Measurements from ENCODE around the gene MAPK14.

The MAPK14 gene

DNA sequence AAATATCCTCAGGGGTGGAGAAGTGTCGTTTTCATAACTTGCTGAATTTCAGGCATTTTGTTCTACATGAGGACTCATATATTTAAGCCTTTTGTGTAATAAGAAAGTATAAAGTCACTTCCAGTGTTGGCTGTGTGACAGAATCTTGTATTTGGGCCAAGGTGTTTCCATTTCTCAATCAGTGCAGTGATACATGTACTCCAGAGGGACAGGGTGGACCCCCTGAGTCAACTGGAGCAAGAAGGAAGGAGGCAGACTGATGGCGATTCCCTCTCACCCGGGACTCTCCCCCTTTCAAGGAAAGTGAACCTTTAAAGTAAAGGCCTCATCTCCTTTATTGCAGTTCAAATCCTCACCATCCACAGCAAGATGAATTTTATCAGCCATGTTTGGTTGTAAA lies 82.4 kb downstream of the MAPK14 start:
- TF ChIP-seq SP1 (IDR thresholded peaks at IDR 0.05) (no peak), SUZ12 (IDR thresholded peaks at IDR 0.05) (no peak), NFRKB (IDR thresholded peaks at IDR 0.05) (no peak), FOXA1 (IDR thresholded peaks at IDR 0.05) (no peak), FOXK2 (IDR thresholded peaks at IDR 0.05) (no peak), HDGF (IDR thresholded peaks at IDR 0.05; ENCODE audit: borderline replicate concordance) (no peak), ZNF384 (IDR thresholded peaks at IDR 0.05) (no peak), FOXM1 (IDR thresholded peaks at IDR 0.05; ENCODE audit: borderline replicate concordance) (no peak), TARDBP (IDR thresholded peaks at IDR 0.05) (no peak), CTBP1 (IDR thresholded peaks at IDR 0.05; ENCODE audit: borderline replicate concordance) (no peak), ARNT (IDR thresholded peaks at IDR 0.05) (no peak), L3MBTL2 (conservative IDR thresholded peaks at IDR 0.05) (no peak), LEF1 (IDR thresholded peaks at IDR 0.05; ENCODE audit: borderline replicate concordance) (no peak), ELF4 (IDR thresholded peaks at IDR 0.05) (no peak), BHLHE40 (IDR thresholded peaks at IDR 0.05; ENCODE audit: borderline replicate concordance) (no peak)
- TF ChIP-seq, protein P1, sequence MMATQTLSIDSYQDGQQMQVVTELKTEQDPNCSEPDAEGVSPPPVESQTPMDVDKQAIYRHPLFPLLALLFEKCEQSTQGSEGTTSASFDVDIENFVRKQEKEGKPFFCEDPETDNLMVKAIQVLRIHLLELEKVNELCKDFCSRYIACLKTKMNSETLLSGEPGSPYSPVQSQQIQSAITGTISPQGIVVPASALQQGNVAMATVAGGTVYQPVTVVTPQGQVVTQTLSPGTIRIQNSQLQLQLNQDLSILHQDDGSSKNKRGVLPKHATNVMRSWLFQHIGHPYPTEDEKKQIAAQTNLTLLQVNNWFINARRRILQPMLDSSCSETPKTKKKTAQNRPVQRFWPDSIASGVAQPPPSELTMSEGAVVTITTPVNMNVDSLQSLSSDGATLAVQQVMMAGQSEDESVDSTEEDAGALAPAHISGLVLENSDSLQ (IDR thresholded peaks at IDR 0.05), result no peak
- DNase-seq (ENCODE audit: extremely low spot score), result no peak
- CTCF ChIA-PET, result no interaction called here
- POLR2A ChIA-PET, result no interaction called here

DNA sequence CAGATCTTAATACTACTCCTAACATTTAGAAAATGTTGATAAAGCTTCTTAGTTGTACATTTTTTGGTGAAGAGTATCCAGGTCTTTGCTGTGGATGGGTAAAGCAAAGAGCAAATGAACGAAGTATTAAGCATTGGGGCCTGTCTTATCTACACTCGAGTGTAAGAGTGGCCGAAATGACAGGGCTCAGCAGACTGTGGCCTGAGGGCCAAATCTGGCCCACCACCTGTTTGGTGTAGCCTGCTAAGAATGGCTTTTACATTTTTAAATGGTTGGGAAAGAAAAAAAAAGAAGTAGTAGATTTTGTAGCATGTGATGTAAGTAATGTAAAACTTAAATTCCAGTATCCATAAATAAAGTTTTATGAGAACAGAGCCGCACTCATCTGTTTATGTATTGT lies 83.3 kb downstream of the MAPK14 start:
- POLR2A ChIA-PET, result no interaction called here

DNA sequence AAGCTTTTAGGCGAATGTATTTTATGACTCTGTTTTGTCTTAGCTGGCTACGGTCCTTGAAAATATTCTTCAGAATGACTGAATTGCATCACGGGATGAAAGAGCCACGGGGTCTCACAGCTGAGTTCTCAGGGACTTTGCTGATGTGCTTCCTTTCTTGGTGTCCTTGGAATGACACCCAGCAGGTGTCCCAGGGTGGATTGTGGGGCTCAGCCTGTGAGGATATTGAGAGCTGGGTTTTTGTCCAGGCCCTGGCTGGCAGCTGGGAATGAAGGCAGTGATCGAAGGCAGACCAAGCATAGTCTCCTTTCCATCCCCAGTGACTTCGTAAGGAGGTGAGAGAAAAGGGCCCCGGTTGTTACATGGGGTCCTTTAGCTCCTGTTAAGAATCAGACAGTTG lies 83.9 kb downstream of the MAPK14 start:
- ChIA-PET POLR2A (no interaction called here), CTCF (interaction anchor here (0.6 to 0.9 kb wide), 2 partner anchors 12 to 81 kb away, joined by 3 read pairs; no protein-coding TSS in a partner anchor)

More for the DNA sequence above, 83.3 kb downstream of the MAPK14 start:
- CTCF ChIA-PET, result interaction anchor here (0.9 kb wide), 1 partner anchor 13 kb away, joined by 3 read pairs; no protein-coding TSS in a partner anchor
- no peak for DNase-seq (ENCODE audit: extremely low spot score)
- TF ChIP-seq ELF4 (IDR thresholded peaks at IDR 0.05) (no peak), ARNT (IDR thresholded peaks at IDR 0.05) (no peak), FOXK2 (IDR thresholded peaks at IDR 0.05) (no peak), NFRKB (IDR thresholded peaks at IDR 0.05) (no peak), HDGF (IDR thresholded peaks at IDR 0.05; ENCODE audit: borderline replicate concordance) (no peak), FOXA1 (IDR thresholded peaks at IDR 0.05) (no peak), CTBP1 (IDR thresholded peaks at IDR 0.05; ENCODE audit: borderline replicate concordance) (no peak), ZNF384 (IDR thresholded peaks at IDR 0.05) (no peak), LEF1 (IDR thresholded peaks at IDR 0.05; ENCODE audit: borderline replicate concordance) (no peak), SP1 (IDR thresholded peaks at IDR 0.05) (no peak), L3MBTL2 (conservative IDR thresholded peaks at IDR 0.05) (no peak), FOXM1 (IDR thresholded peaks at IDR 0.05; ENCODE audit: borderline replicate concordance) (no peak), BHLHE40 (IDR thresholded peaks at IDR 0.05; ENCODE audit: borderline replicate concordance) (no peak), SUZ12 (IDR thresholded peaks at IDR 0.05) (no peak), TARDBP (IDR thresholded peaks at IDR 0.05) (no peak)
- TF ChIP-seq, protein P1 (IDR thresholded peaks at IDR 0.05), result no peak

DNA sequence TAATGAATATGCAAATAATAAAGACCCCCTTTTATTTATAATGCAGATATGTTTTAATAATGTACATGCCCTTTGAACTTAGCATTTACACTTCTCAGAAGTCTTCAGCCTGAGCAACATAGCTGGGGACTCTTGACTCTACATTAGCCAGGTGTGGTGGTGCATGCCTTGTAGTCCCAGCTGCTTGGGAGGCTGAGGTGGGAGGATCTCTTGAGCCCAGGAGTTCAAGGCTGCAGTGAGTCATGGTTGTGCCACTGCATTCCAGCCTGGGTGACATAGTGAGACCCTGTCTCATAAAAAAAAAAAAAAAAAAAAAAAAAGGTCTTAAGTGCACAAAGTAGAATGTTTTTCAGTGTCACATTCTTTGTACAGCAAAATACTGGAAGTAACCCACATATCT lies 85.4 kb downstream of the MAPK14 start:
- POLR2A ChIA-PET, result interaction anchor here (0.6 kb wide), 1 partner anchor 24 kb away, joined by 3 read pairs; no protein-coding TSS in a partner anchor
- CTCF ChIA-PET, result interaction anchor here (0.5 to 0.8 kb wide), 2 partner anchors 18 to 167 kb away, joined by 3 to 4 read pairs; no protein-coding TSS in a partner anchor
- no peak for TF ChIP-seq HDGF (IDR thresholded peaks at IDR 0.05; ENCODE audit: borderline replicate concordance)
- no peak for TF ChIP-seq BHLHE40 (IDR thresholded peaks at IDR 0.05; ENCODE audit: borderline replicate concordance)
- TF ChIP-seq, protein P1 (IDR thresholded peaks at IDR 0.05), result no peak
- TF ChIP-seq LEF1 (IDR thresholded peaks at IDR 0.05; ENCODE audit: borderline replicate concordance), result no peak
- TF ChIP-seq NFRKB (IDR thresholded peaks at IDR 0.05), result no peak
- no peak for TF ChIP-seq L3MBTL2 (conservative IDR thresholded peaks at IDR 0.05)
- no peak for TF ChIP-seq FOXA1 (IDR thresholded peaks at IDR 0.05)
- no peak for DNase-seq (ENCODE audit: extremely low spot score)

More for the DNA sequence above, 83.9 kb downstream of the MAPK14 start:
- TF ChIP-seq, protein P1 (IDR thresholded peaks at IDR 0.05), result no peak
- TF ChIP-seq FOXM1 (IDR thresholded peaks at IDR 0.05; ENCODE audit: borderline replicate concordance) (no peak), SUZ12 (IDR thresholded peaks at IDR 0.05) (no peak), ZNF384 (IDR thresholded peaks at IDR 0.05) (no peak), NFRKB (IDR thresholded peaks at IDR 0.05) (no peak), FOXA1 (IDR thresholded peaks at IDR 0.05) (no peak), ARNT (IDR thresholded peaks at IDR 0.05) (no peak)
- DNase-seq (ENCODE audit: extremely low spot score), result no peak

DNA sequence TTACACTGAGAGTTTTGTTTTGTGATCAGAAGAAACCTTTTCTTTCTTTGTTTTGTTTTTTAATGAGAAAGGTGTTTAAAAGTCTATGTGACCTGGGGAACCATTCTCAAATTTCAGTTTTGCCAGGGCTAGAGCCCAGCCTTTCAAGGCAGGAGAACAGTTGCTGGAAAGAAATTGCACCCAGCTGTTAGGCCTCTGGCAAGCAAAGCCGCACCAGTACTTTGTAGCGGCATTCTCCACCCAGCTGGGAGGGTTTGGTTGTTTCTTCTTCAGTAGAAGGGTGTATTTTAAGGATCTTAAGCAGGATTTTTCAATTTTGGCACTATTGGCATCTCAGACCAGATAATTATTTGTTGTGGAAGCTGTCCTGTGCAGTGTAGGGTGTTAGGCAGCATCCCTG lies 86.1 kb downstream of the MAPK14 start:
- TF ChIP-seq, protein P1 (IDR thresholded peaks at IDR 0.05), result no peak
- TF ChIP-seq ZNF384 (IDR thresholded peaks at IDR 0.05), result no peak
- TF ChIP-seq CTBP1 (IDR thresholded peaks at IDR 0.05; ENCODE audit: borderline replicate concordance), result no peak
- TF ChIP-seq SUZ12 (IDR thresholded peaks at IDR 0.05), result no peak
- TF ChIP-seq L3MBTL2 (conservative IDR thresholded peaks at IDR 0.05), result no peak
- TF ChIP-seq ARNT (IDR thresholded peaks at IDR 0.05), result no peak
- no peak for TF ChIP-seq TARDBP (IDR thresholded peaks at IDR 0.05)
- no peak for TF ChIP-seq SP1 (IDR thresholded peaks at IDR 0.05)
- POLR2A ChIA-PET, result no interaction called here
- CTCF ChIA-PET, result no interaction called here
- no peak for DNase-seq (ENCODE audit: extremely low spot score)
